Type B pancreatic cell (in vitro differentiated cells): ENCODE results near the gene ERAS. TPM values are rescaled to one million over a fixed set of nuclear protein-coding genes. Genes with fewer than 3 reads are reported as not detected.

Source experiments
- DNase-seq: peaks from one replicate; pipeline ENCODE4 v3.0.0; 2021; ENCODE audit warnings: mixed read lengths; ENCODE audit not compliant: unreplicated experiment; ENCODE audit errors: extremely low spot score
- H3K27ac Mint-ChIP-seq: 2 replicates; pipeline ENCODE4 v1.8.0; 2021; ENCODE audit warnings: mild to moderate bottlenecking, mixed read lengths
- H3K27me3 Mint-ChIP-seq: 2 replicates; pipeline ENCODE4 v1.8.0; 2021; ENCODE audit warnings: mixed read lengths
- H3K36me3 Mint-ChIP-seq: 2 replicates; pipeline ENCODE4 v1.8.0; 2021; ENCODE audit warnings: mixed read lengths
- H3K4me1 Mint-ChIP-seq: one replicate; pipeline ENCODE4 v1.8.0; 2021; ENCODE audit warnings: mixed read lengths; ENCODE audit not compliant: unreplicated experiment
- H3K4me3 Mint-ChIP-seq: 2 replicates; pipeline ENCODE4 v1.8.0; 2021; ENCODE audit warnings: mild to moderate bottlenecking, mixed read lengths
- H3K9me3 Mint-ChIP-seq: 2 replicates; pipeline ENCODE4 v1.8.0; 2021; ENCODE audit warnings: mixed read lengths
- total RNA-seq: library from RNA; stranded (reverse); gene quantifications from 2 replicates; pipeline ENCODE4 v1.2.1, GENCODE V29; 2021; ENCODE audit warnings: low replicate concordance
- TF ChIP-seq, protein P1 (sequence below): fragments of 200-600 bp; sonication (generic); conservative IDR thresholded peaks from 2 replicates; pipeline ENCODE4 v1.5.0; 2021; ENCODE audit warnings: antibody characterized with exemption, mild to moderate bottlenecking

ERAS gene
- total RNA-seq, 1 donor from 2014 or later, result 0.51 TPM

DNA sequence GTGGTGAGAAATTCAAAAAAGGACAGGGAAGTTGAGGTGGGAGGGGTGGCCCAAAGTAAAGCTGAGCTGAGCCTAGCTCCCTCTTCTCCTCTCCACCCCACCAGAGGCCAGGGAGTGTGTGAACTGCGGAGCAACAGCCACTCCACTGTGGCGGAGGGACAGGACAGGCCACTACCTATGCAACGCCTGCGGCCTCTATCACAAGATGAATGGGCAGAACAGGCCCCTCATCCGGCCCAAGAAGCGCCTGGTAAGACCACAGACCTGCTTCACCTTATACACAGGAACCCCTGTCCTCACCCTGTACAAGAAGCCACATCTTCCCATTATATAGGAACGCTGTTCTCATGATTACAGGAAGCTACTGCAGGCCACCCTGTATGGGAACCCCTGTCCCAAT is 34.1 kb upstream of the ERAS start:
- no peak overlapping the region for H3K27ac Mint-ChIP-seq
- no peak for DNase-seq
- TF ChIP-seq, protein P1, sequence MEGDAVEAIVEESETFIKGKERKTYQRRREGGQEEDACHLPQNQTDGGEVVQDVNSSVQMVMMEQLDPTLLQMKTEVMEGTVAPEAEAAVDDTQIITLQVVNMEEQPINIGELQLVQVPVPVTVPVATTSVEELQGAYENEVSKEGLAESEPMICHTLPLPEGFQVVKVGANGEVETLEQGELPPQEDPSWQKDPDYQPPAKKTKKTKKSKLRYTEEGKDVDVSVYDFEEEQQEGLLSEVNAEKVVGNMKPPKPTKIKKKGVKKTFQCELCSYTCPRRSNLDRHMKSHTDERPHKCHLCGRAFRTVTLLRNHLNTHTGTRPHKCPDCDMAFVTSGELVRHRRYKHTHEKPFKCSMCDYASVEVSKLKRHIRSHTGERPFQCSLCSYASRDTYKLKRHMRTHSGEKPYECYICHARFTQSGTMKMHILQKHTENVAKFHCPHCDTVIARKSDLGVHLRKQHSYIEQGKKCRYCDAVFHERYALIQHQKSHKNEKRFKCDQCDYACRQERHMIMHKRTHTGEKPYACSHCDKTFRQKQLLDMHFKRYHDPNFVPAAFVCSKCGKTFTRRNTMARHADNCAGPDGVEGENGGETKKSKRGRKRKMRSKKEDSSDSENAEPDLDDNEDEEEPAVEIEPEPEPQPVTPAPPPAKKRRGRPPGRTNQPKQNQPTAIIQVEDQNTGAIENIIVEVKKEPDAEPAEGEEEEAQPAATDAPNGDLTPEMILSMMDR, result no peak
- peaks cover 9% of the 10 kb centered on the region for H3K27me3 Mint-ChIP-seq
- H3K9me3 Mint-ChIP-seq, result no peaks in the 10 kb centered on the region
- no peaks in the 10 kb centered on the region for H3K4me1 Mint-ChIP-seq
- H3K36me3 Mint-ChIP-seq, result no peaks in the 10 kb centered on the region
- no peak overlapping the region for H3K4me3 Mint-ChIP-seq

DNA sequence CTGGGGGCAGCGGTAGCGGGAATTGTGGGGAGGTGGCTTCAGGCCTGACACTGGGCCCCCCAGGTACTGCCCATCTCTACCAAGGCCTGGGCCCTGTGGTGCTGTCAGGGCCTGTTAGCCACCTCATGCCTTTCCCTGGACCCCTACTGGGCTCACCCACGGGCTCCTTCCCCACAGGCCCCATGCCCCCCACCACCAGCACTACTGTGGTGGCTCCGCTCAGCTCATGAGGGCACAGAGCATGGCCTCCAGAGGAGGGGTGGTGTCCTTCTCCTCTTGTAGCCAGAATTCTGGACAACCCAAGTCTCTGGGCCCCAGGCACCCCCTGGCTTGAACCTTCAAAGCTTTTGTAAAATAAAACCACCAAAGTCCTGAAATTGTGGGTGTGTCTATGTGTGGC is 32.4 kb upstream of the ERAS start:
- H3K4me3 Mint-ChIP-seq, result no peak overlapping the region
- no peaks in the 10 kb centered on the region for H3K36me3 Mint-ChIP-seq
- no peak for DNase-seq
- H3K27me3 Mint-ChIP-seq, result no peaks in the 10 kb centered on the region
- no peaks in the 10 kb centered on the region for H3K4me1 Mint-ChIP-seq
- H3K27ac Mint-ChIP-seq, result peak overlapping the region; percentile 75
- H3K9me3 Mint-ChIP-seq, result no peaks in the 10 kb centered on the region
- TF ChIP-seq, protein P1, result no peak

DNA sequence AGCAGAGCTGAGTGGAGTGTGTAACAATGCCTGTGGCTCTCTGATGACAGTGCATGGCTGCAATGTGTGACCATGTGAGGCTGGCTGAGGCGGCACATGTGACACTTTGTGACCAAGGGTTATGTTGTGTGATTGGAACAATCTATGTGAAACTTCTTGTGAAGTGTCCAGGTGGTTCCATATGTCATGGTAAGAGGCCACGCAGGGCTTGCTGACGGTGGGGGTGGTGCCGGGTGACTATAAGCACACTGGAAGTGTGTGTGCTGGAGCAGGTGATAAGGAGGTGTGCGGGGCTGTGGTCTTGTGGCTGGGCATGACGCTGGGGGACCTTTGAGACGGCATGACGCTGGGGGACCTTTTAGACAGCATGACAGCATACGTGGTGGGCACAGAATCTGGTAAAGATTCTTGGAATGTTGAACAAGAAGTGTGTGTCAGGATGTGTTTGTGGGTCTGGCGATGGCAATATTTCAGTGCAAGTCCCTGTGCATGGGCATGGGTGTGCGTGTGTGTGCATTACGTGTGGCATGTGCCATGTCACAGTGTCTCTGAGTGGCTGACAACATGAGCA is 31.9 kb upstream of the ERAS start:
- no peak overlapping the region for H3K4me3 Mint-ChIP-seq
- no peaks in the 10 kb centered on the region for H3K9me3 Mint-ChIP-seq
- no peak for DNase-seq
- TF ChIP-seq, protein P1, result no peak
- peak overlapping the region; percentile 75 for H3K27ac Mint-ChIP-seq
- H3K4me1 Mint-ChIP-seq, result no peaks in the 10 kb centered on the region
- no peaks in the 10 kb centered on the region for H3K27me3 Mint-ChIP-seq
- no peaks in the 10 kb centered on the region for H3K36me3 Mint-ChIP-seq

DNA sequence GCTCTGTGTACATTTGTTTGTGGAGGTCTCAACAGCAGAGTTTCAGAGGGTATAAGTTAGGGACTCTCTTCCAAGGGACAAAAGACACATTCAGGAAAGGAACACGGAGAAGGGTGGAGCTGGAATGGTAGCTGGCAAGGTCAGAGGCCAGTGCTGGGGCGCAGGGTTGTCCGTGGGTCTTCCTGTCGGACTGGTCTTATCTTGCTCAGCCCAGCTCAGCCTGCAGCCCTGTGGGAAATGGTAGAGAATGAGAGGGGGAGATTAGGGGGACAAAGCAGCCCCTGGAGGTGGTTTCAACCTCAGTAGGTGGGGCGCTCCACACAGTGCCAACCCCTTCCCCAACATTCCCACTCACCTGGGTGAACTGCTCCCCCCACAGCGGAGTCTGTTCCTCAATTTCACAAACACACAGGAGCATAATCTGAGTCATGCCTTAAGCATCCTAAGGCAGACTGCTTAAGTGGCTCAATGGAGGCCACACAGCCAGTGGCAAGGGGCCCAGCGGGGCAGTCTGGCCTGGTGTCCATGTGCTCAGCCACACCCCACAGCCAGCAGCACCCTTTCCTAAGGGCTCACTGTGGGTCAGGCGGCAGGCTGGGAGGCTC is 31.3 kb upstream of the ERAS start:
- TF ChIP-seq, protein P1, result no peak
- Mint-ChIP-seq H3K27me3 (no peaks in the 10 kb centered on the region), H3K36me3 (no peaks in the 10 kb centered on the region), H3K4me1 (no peaks in the 10 kb centered on the region), H3K9me3 (no peaks in the 10 kb centered on the region), H3K4me3 (no peak overlapping the region), H3K27ac (peak overlapping the region; percentile 75)
- no peak for DNase-seq

DNA sequence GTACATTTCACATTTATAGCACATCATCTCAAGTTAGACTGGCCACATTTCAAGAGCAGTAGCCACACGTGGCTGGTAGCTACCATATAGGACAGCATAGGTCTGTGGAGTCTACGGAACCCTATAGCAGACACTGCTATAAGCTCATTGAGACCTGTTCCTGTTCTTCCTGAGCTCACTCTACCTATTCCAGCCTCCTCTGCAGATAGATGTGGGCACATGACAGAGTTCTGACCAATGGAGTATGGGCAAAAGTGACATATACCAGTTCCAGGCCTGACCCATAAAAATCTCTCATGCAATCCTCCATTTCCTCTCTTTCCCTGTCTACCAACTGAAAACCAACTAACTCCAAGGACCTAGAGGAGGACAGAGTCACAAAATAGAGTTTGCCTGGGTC is 28.0 kb upstream of the ERAS start:
- TF ChIP-seq, protein P1, result no peak
- Mint-ChIP-seq H3K4me3 (no peak overlapping the region), H3K9me3 (no peaks in the 10 kb centered on the region), H3K4me1 (no peaks in the 10 kb centered on the region), H3K36me3 (no peaks in the 10 kb centered on the region), H3K27me3 (no peaks in the 10 kb centered on the region), H3K27ac (no peak overlapping the region)
- no peak for DNase-seq
